HepG2 (cell line): ENCODE results near the gene SYDE2. TPM values are rescaled to one million over a fixed set of nuclear protein-coding genes. Genes with fewer than 3 reads are reported as not detected.

ENCODE experiments used
- ATAC-seq: fragments of 200-7000 bp; cut with Tn5 transposase; 3 replicates; pipeline ENCODE4 v1.9.1; 2020; ENCODE audit warnings: mild to moderate bottlenecking, moderate library complexity
- BruUV-seq: library from RNA; stranded (reverse); fragments of 400-500 nt; replicated peaks from 2 replicates; lab custom pipeline; 2021; lab: Mats Ljungman, UMichigan
- CTCF ChIA-PET: fragments of 300-600 bp; formaldehyde crosslinking; extraction: SDS; loops from one replicate; lab custom pipeline; 2021; ENCODE audit warnings: low total read pairs, inconsistent platforms, low intra/inter-chr PET ratio; lab: Yijun Ruan, JAX
- POLR2A ChIA-PET: fragments of 350-600 bp; sonication (Branson Sonifier 250); formaldehyde crosslinking; loops from one replicate; lab custom pipeline; 2020; ENCODE audit warnings: antibody characterized with exemption, inconsistent platforms; lab: Yijun Ruan, JAX
- DNase-seq: peaks from one replicate; pipeline ENCODE4 v3.0.0-alpha.2; 2015; ENCODE audit warnings: low spot score
- FAIRE-seq: peaks from 3 replicates; lab custom pipeline; 2011; peaks lifted over from hg19 to GRCh38; lab: Jason Lieb, UNC
- H2AFZ ChIP-seq: one replicate; pipeline ENCODE4 v1.6.1; 2011; ENCODE audit warnings: low read length, inconsistent platforms
- H3K27ac ChIP-seq: fragments of 300-600 bp; 3 replicates; pipeline ENCODE4 v1.8.0; 2011; ENCODE audit warnings: mixed run types, mild to moderate bottlenecking, mixed read lengths, low read length, inconsistent platforms; ENCODE audit not compliant: insufficient read depth; ENCODE audit errors: extremely low read length
- H3K27me3 ChIP-seq, 2 experiments: fragments of 200-600 bp in 1 of 2; 2 replicates in 1 of 2; 3 replicates in 1 of 2; pipeline versions ENCODE4 v1.6.0 to v1.8.0; 2011; ENCODE audit warnings: low read length in 2 of 2, mild to moderate bottlenecking in 2 of 2, moderate library complexity in 2 of 2, inconsistent platforms in 1 of 2; ENCODE audit not compliant: insufficient read depth in 2 of 2, control insufficient read depth in 1 of 2
- H3K36me3 ChIP-seq, 2 experiments: fragments of 200-600 bp in 1 of 2; replicated peaks in 1 of 2; 2 replicates in 1 of 2; 3 replicates in 1 of 2; pipeline versions ENCODE4 v1.5.1 to v1.8.0; 2011; ENCODE audit warnings: low read length in 2 of 2, inconsistent platforms in 1 of 2; ENCODE audit not compliant: insufficient read depth in 2 of 2, control insufficient read depth in 1 of 2
- H3K4me1 ChIP-seq: 2 replicates; pipeline ENCODE4 v1.5.1; 2012; ENCODE audit warnings: low read length, inconsistent platforms; ENCODE audit not compliant: insufficient read depth
- H3K4me2 ChIP-seq: 2 replicates; pipeline ENCODE4 v1.6.0; 2011; ENCODE audit warnings: low read depth, low read length, inconsistent platforms
- H3K4me3 ChIP-seq, 3 experiments: fragments of 200-600 bp in 1 of 3; sonication (generic), shearing (Covaris generic) in 1 of 3; replicated peaks in 1 of 3; 2 replicates each; pipeline ENCODE4 v1.5.1; 2011 to 2016; ENCODE audit warnings: low read length in 3 of 3, inconsistent platforms in 2 of 3, low read depth in 2 of 3, mild to moderate bottlenecking in 2 of 3, control low read depth in 1 of 3, mixed read lengths in 1 of 3; ENCODE audit not compliant: insufficient read depth in 1 of 3
- H3K79me2 ChIP-seq: one replicate; pipeline ENCODE4 v1.6.1; 2011; ENCODE audit warnings: low read length, inconsistent platforms; ENCODE audit not compliant: insufficient read depth
- H3K9ac ChIP-seq: 2 replicates; pipeline ENCODE4 v1.6.0; 2011; ENCODE audit warnings: mild to moderate bottlenecking, low read depth, low read length, inconsistent platforms; ENCODE audit not compliant: insufficient read depth
- H3K9me3 ChIP-seq: 2 replicates; pipeline ENCODE4 v1.5.1; 2012; ENCODE audit warnings: mild to moderate bottlenecking, low read length
- H4K20me1 ChIP-seq: 2 replicates; pipeline ENCODE4 v1.6.0; 2011; ENCODE audit warnings: inconsistent platforms, mild to moderate bottlenecking, low read length, moderate library complexity; ENCODE audit not compliant: insufficient read depth
- EEA1 ChIP-seq: sonication (generic); formaldehyde crosslinking; IDR thresholded peaks from 2 replicates; pipeline ENCODE4 v1.5.1; 2020; ENCODE audit warnings: mild to moderate bottlenecking, missing genetic modification reagents, borderline replicate concordance
- HNRNPH1 ChIP-seq: fragments of 200-400 bp; formaldehyde crosslinking; optimal IDR thresholded peaks from 2 replicates; pipeline ENCODE3; 2017; ENCODE audit warnings: mild to moderate bottlenecking, low read depth, low read length
- MTA3 ChIP-seq: sonication (generic); formaldehyde crosslinking; IDR thresholded peaks from 2 replicates; pipeline ENCODE4 v1.4.0; 2020; ENCODE audit warnings: missing genetic modification reagents
- NFKB2 ChIP-seq: sonication (generic); formaldehyde crosslinking; IDR thresholded peaks from 2 replicates; pipeline ENCODE4 v1.4.0; 2020; ENCODE audit warnings: missing genetic modification reagents, borderline replicate concordance
- STAT6 ChIP-seq: sonication (generic); formaldehyde crosslinking; IDR thresholded peaks from 2 replicates; pipeline ENCODE4 v1.4.0; 2020; ENCODE audit warnings: missing genetic modification reagents, mild to moderate bottlenecking, borderline replicate concordance
- ZKSCAN1 ChIP-seq: fragments of 150-350 bp; IDR thresholded peaks from 2 replicates; pipeline ENCODE4 v1.6.1; 2014; ENCODE audit warnings: low read length
- ZNF496 ChIP-seq: sonication (generic); formaldehyde crosslinking; IDR thresholded peaks from 2 replicates; pipeline ENCODE4 v1.8.1; 2023; ENCODE audit warnings: mild to moderate bottlenecking, moderate library complexity, missing genetic modification reagents; ENCODE audit not compliant: insufficient replicate concordance
- WGBS: methylation state at CpG from one replicate; pipeline ENCODE4 v1.1.6; 2017; ENCODE audit warnings: low lambda C conversion rate; 5-methylcytosine and 5-hydroxymethylcytosine counted together
- in situ Hi-C: cut with HindIII; loops from 2 replicates; pipeline ENCODE4 v1.10.0; 2017; ENCODE audit warnings: low pct_unique_long_range_greater_than_20kb; ENCODE audit not compliant: extremely low pct_ligation_motif_present
- intact Hi-C: fragments of 100-400 bp; cut with micrococcal nuclease; formaldehyde crosslinking; loops from one replicate; pipeline ENCODE4 v1.10.0; 2022; ENCODE audit not compliant: unreplicated experiment
- polyA plus RNA-seq, 8 experiments: library from polyadenylated mRNA; depleted of rRNA in 3 of 8; stranded (reverse) in 7 of 8; unstranded in 1 of 8; fragments of >200 nt; fragmentation: Illumina TruSeq in 4 of 8; extraction: Trizol in 4 of 8; gene quantifications; 2 replicates each; pipeline versions ENCODE4 v1.2.1 to v1.2.3, GENCODE V29; 2011 to 2016; ENCODE audit warnings: low read depth in 4 of 8, missing spikeins in 1 of 8, mixed read lengths in 1 of 8; ENCODE audit not compliant: insufficient read depth in 1 of 8
- total RNA-seq, 5 experiments: library from RNA; depleted of rRNA; stranded (reverse); fragments of >200 nt; fragmentation: Illumina TruSeq; extraction: Trizol; gene quantifications; 2 replicates each; pipeline ENCODE4 v1.2.3, GENCODE V29; 2016; ENCODE audit warnings: low read depth in 1 of 5

Gene SYDE2
- total and polyA plus RNA-seq, 2 of the 13 experiments (the other 11 are each of a cell fraction or from before 2014, with no cell fraction given), result 1.8 to 5.3 TPM

GRCh38 chr1:85121744-85122143 is 79.1 kb downstream of the SYDE2 start:
- Histone ChIP-seq H3K9ac (no peak overlapping the region), H3K27ac (no peak overlapping the region), H4K20me1 (no peaks in the 10 kb centered on the region), H3K9me3 (no peaks in the 10 kb centered on the region), H2AFZ (no peak overlapping the region)
- FAIRE-seq (no peak), ATAC-seq (no peak)
- POLR2A ChIA-PET, result no interaction called here
- no peak for TF ChIP-seq EEA1 (CRISPR knock-in tag)
- TF ChIP-seq STAT6 (CRISPR knock-in tag), result no peak
- no peak for TF ChIP-seq MTA3 (CRISPR knock-in tag)
- TF ChIP-seq NFKB2 (CRISPR knock-in tag), result no peak
- no peak for TF ChIP-seq ZKSCAN1
- TF ChIP-seq HNRNPH1, result no peak
- TF ChIP-seq ZNF496 (CRISPR knock-in tag), result no peak
- TF ChIP-seq, all 625 proteins: peak for 0
- no peaks in the 10 kb centered on the region for H3K4me1 ChIP-seq
- no peak overlapping the region for H3K4me2 ChIP-seq
- H3K4me3 ChIP-seq, result no peak overlapping the region
- 21% methylated on average over 4 of the region's 4 CpGs for WGBS
- in situ Hi-C loops, result no loop called here
- CTCF ChIA-PET, result no interaction called here
- BruUV-seq, result no TSS peak
- intact Hi-C loops, result no loop called here
- no peak for DNase-seq
- no peaks in the 10 kb centered on the region; a peak in 2 of 5 replicates for H3K27me3 ChIP-seq
- H3K79me2 ChIP-seq, result no peaks in the 10 kb centered on the region
- H3K36me3 ChIP-seq, result no peaks in the 10 kb centered on the region
